ENCODE measurements around the gene USPL1. TPM values are rescaled to one million over a fixed set of nuclear protein-coding genes. Genes with fewer than 3 reads are reported as not detected.

USPL1 gene
- total and polyA plus RNA-seq, 2 experiments from 2014 or later: 9.5 to 22.0 TPM

GRCh38 chr13:30580852-30581502 is 36.7 kb upstream of the USPL1 start:
- Histone ChIP-seq H3K4me2 (no peak overlapping the region), H3K27ac (no peak overlapping the region), H3K36me3 (replicated peaks; ENCODE audit: insufficient read depth, low read depth) (no peaks in the 10 kb centered on the region), H3K27me3 (no peaks in the 10 kb centered on the region), H2AFZ (no peak overlapping the region), H3K9me3 (ENCODE audit: low read depth) (no peaks in the 10 kb centered on the region), H3K9me2 (replicated peaks; ENCODE audit: insufficient read depth) (no peaks in the 10 kb centered on the region), H4K20me1 (ENCODE audit: insufficient read depth, poor library complexity, severe bottlenecking) (no peaks in the 10 kb centered on the region), H3K4me3 (no peak overlapping the region), H3K4me1 (ENCODE audit: insufficient read depth) (no peaks in the 10 kb centered on the region), H3K79me2 (no peaks in the 10 kb centered on the region)
- 88% methylated on average over 3 of the region's 3 CpGs for WGBS (ENCODE audit: low lambda C conversion rate, missing lambda C conversion rate)
- TF ChIP-seq EZH2phosphoT487 (IDR thresholded peaks at IDR 0.05; ENCODE audit: low read depth, severe bottlenecking, unreplicated experiment): no peak
- no peak for TF ChIP-seq CTCF (IDR thresholded peaks at IDR 0.05; ENCODE audit: poor library complexity)
- TF ChIP-seq EZH2 (IDR thresholded peaks at IDR 0.05; ENCODE audit: borderline replicate concordance): no peak
- no peak for DNase-seq (ENCODE audit: low spot score)

GRCh38 chr13:30581582-30581981 is 36.1 kb upstream of the USPL1 start:
- no peak for DNase-seq (ENCODE audit: low spot score)
- TF ChIP-seq EZH2 (IDR thresholded peaks at IDR 0.05; ENCODE audit: borderline replicate concordance): no peak
- TF ChIP-seq EZH2phosphoT487 (IDR thresholded peaks at IDR 0.05; ENCODE audit: low read depth, severe bottlenecking, unreplicated experiment): no peak
- TF ChIP-seq CTCF (IDR thresholded peaks at IDR 0.05; ENCODE audit: poor library complexity): peak; percentile 33
- no peak overlapping the region for H2AFZ ChIP-seq
- no peak overlapping the region for H3K27ac ChIP-seq
- H3K9me2 ChIP-seq (replicated peaks; ENCODE audit: insufficient read depth): no peaks in the 10 kb centered on the region
- no peaks in the 10 kb centered on the region for H3K36me3 ChIP-seq (replicated peaks; ENCODE audit: insufficient read depth, low read depth)
- H3K79me2 ChIP-seq: no peaks in the 10 kb centered on the region
- no peaks in the 10 kb centered on the region for H3K27me3 ChIP-seq
- no peak overlapping the region for H3K4me3 ChIP-seq
- no peak overlapping the region for H3K4me2 ChIP-seq
- H4K20me1 ChIP-seq (ENCODE audit: insufficient read depth, poor library complexity, severe bottlenecking): no peaks in the 10 kb centered on the region
- H3K4me1 ChIP-seq (ENCODE audit: insufficient read depth): no peaks in the 10 kb centered on the region
- no peaks in the 10 kb centered on the region for H3K9me3 ChIP-seq (ENCODE audit: low read depth)
- WGBS (ENCODE audit: low lambda C conversion rate, missing lambda C conversion rate): 18% methylated on average over 1 of the region's 1 CpG

GRCh38 chr13:30584051-30584731 is 33.5 kb upstream of the USPL1 start:
- Histone ChIP-seq H3K79me2 (no peaks in the 10 kb centered on the region), H3K4me2 (no peak overlapping the region), H4K20me1 (ENCODE audit: insufficient read depth, poor library complexity, severe bottlenecking) (no peaks in the 10 kb centered on the region), H3K27me3 (no peaks in the 10 kb centered on the region), H3K4me1 (ENCODE audit: insufficient read depth) (no peaks in the 10 kb centered on the region), H3K36me3 (replicated peaks; ENCODE audit: insufficient read depth, low read depth) (no peaks in the 10 kb centered on the region), H3K27ac (no peak overlapping the region), H2AFZ (no peak overlapping the region), H3K9me3 (ENCODE audit: low read depth) (no peaks in the 10 kb centered on the region), H3K4me3 (no peak overlapping the region), H3K9me2 (replicated peaks; ENCODE audit: insufficient read depth) (no peaks in the 10 kb centered on the region)
- no peak for DNase-seq (ENCODE audit: low spot score)
- WGBS (ENCODE audit: low lambda C conversion rate, missing lambda C conversion rate): 100% methylated on average over 1 of the region's 1 CpG
- TF ChIP-seq EZH2phosphoT487 (IDR thresholded peaks at IDR 0.05; ENCODE audit: low read depth, severe bottlenecking, unreplicated experiment) (no peak), EZH2 (IDR thresholded peaks at IDR 0.05; ENCODE audit: borderline replicate concordance) (no peak), CTCF (IDR thresholded peaks at IDR 0.05; ENCODE audit: poor library complexity) (no peak)
